CD4-positive, alpha-beta T cell treated with Interleukin-6 at 100 ng/mL for 8 hours (primary cell): ENCODE measurements around the gene SLC8A2.

ENCODE experiments used
- DNase-seq: peaks from one replicate; pipeline ENCODE4 v3.0.0-alpha.2; 2020; ENCODE audit warnings: mixed read lengths, low spot score

Gene SLC8A2, protein sequence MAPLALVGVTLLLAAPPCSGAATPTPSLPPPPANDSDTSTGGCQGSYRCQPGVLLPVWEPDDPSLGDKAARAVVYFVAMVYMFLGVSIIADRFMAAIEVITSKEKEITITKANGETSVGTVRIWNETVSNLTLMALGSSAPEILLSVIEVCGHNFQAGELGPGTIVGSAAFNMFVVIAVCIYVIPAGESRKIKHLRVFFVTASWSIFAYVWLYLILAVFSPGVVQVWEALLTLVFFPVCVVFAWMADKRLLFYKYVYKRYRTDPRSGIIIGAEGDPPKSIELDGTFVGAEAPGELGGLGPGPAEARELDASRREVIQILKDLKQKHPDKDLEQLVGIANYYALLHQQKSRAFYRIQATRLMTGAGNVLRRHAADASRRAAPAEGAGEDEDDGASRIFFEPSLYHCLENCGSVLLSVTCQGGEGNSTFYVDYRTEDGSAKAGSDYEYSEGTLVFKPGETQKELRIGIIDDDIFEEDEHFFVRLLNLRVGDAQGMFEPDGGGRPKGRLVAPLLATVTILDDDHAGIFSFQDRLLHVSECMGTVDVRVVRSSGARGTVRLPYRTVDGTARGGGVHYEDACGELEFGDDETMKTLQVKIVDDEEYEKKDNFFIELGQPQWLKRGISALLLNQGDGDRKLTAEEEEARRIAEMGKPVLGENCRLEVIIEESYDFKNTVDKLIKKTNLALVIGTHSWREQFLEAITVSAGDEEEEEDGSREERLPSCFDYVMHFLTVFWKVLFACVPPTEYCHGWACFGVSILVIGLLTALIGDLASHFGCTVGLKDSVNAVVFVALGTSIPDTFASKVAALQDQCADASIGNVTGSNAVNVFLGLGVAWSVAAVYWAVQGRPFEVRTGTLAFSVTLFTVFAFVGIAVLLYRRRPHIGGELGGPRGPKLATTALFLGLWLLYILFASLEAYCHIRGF

DNA sequence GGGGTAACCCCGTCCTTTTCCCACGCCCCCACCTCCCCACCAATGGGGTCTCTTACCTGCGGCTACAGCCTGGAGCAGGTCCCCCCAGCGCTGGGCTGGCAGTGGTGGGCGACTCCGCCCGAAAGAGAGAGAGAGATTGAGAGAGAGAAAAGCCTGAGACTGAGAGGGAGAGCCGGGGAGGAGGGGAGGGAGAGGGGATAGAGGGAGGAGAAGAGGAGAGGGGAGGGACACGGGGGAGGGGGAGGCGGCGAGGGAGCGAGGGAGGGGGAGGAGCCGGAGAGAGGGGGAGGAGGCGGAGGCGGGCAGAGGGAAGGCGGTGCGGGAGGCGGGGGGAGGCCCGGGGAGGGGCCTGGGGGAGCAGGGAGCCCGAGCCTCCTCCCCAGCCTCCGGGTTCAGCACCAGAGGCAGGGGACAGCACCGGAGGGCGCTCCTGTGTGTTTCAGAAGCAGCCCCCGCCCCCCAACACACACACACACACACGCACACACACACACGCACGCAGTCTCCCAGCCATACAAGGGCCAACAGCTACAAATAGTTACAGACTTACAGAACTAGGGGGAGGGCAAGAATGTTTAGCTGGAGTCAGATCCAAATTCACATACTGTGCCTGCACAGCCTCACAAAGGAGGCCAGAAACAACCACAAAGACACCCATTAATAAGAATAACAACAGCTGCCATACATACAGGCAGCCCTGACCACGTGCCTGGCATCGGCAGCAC lies at the start of gene SLC8A2:
TSS of gene SLC8A2 (minus strand) at position 161 of the 725 bp plus-strand sequence. CDS start 5,490 bp downstream, outside the sequence.
- DNase-seq = peak; percentile 48

DNA sequence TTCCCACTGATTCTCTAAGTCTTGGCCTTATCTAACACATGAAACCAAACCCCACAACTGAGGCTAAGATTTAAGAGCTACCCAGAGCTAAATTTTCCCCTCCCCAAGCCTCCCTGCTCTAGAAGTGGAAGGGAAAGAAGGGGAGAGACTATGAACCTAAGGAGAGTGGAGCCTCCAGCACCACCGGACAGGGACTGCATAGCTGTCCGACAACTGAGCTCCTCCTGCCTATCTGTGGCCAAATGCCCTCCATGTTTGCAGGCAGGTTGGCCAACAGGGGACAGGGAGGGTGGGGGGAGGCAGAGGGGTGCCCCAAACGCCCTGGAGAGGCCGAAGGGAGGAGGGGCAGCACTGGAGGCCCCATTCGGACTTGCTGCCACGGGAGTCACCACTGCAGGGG lies 49.1 kb upstream of the SLC8A2 start:
- no peak for DNase-seq

DNA sequence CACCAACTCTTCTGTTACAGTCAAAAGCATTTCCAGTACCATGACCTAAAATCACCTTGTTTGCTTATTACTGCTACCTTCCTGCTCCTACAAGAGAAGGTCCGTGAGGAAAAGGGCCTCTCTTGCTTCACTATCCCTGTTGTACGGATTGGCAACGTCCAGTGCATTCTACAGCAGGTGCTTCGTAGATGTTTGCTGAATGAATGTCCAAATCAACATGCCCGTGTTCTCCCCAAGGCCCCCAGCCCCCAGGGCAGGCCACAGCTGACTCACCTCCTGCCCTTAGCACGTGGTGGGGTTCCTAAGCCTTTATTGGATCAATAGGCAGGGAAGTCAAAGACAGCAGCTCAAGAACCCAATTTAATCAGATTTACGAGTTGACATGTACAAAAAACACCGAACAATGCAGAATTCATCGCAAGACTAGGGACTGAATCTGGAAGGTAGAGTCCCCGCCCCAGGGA lies 48.7 kb upstream of the SLC8A2 start:
- no peak for DNase-seq

DNA sequence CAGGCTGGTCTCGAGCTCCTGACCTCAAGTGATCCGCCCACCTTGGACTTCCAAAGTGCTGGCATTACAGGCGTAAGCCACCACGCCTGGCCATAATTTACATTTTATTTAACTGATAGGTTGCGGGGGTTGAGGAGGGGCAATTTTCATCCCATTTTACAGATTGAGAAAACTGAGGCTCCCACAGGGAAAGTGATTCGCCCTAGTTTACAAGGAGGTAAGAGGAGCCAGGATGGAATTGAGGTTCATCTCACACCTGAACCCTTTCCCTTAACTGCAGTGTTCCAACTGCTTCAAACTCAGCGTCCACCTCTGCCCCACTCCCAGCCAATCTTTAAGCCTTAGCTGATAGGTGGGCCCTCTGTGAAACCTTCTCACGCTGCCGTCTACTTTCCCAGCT lies 47.2 kb upstream of the SLC8A2 start:
- DNase-seq = no peak

DNA sequence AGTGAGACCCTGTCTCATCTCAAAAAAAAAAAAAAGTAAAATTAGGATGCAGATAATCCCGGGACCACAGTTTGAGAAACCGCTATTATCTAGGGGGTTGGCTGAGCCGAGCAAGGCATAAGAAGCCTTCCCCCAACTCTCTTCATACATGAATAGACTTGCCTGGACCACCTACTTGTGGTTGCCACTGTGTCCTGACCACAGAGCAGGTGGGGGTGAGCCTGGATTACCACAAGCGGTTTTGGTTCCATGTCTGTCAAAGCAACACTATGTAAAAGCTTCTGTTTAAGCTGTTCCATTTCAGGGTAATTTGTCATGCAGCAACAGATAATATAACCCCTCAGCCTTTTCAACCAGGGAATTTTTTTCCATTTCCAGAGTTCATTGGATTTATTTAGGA lies 46.4 kb upstream of the SLC8A2 start:
- DNase-seq = peak; percentile 36

DNA sequence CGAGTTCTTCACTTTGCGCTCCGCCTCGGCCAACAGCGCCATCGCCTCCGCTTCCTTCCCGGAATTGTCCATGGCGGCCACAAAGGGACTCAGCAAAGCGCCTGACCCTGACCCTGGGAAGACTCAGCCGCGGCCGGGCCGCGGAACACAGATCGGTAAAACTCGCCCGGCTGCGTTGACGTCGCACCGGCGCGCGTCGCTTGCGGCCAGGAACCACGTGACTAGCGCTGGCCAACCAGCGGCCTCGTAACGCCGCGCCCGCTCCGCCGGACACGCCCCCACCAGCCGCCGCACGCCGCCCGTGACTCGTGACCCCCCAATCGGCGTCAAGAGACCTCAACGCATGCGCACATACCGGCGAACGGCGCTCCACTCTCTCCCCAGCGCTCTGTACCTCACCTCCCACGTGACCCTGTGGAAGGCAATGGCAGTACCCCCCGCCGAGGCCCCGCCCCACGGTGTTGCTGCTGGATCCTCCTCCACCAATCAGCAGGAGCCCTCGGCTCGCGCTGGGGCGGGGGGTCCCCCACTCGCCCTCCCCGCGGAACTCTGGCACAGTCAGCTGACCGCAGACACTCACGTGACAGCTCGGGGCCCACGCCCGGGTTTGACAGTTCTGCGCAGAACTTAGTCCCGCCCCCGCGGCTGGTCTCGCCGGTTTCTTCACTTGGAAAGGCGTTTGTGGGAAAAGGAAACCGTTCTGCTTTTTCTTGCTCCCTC lies 43.3 kb upstream of the SLC8A2 start, which contains the start of gene NAPA:
TSS of gene NAPA (minus strand) at position 195 of the 720 bp plus-strand sequence. CDS start at position 72, 123 bp downstream.
- DNase-seq = peak; percentile 100

DNA sequence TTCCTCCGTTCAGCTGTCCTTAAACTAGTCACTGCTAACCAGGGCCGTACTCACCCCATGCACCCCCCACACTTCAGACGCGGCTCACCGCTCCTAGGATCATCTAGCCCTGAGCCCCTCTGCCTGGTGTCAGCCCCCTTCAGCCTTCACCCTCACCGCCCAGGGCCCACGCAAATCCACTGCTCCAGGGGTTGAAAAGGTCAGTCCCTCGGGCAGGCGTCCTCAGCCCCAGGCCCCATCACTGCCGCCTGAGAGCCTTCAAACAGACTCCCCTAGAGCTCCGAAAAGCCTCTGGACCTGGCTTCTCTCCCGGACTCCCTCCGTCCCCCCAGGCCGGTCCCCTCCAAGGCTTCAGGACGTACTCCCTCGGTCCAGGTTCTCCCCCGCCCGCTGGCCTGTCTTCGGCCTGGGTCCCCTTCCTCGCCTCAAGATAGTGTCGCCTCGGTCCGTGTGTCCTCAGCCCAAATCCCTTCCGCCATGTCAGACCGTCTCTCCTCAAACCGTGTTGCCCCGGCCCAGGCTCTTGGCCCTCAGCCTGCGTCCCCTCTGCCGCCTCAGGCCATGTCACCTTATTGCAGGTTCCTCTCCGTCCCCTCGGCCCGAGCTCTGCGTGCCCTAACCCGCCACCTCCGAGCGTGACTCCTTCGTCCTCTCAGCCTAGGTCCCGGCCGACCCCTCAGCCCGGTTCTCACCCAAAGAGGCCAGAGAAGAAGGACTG lies 42.6 kb upstream of the SLC8A2 start:
- DNase-seq = no peak

DNA sequence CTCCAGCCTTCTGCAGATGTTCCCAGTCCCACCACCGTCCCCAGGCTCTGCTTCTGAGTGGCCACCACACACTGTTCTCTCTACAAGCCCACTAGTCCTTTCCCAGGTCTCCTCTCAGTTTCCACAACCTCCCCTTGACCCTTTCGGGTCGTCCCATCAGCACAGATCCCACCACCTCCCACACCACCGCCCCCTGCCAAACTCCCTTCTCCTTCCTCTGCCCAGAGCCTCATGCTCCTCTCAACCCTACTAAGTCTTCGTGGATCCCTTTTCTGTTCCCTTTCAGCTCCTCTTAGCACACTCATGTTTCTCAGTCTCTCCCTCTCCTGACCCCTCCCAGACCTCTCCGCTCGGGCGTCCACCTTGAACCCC lies 41.2 kb upstream of the SLC8A2 start:
- DNase-seq = no peak

DNA sequence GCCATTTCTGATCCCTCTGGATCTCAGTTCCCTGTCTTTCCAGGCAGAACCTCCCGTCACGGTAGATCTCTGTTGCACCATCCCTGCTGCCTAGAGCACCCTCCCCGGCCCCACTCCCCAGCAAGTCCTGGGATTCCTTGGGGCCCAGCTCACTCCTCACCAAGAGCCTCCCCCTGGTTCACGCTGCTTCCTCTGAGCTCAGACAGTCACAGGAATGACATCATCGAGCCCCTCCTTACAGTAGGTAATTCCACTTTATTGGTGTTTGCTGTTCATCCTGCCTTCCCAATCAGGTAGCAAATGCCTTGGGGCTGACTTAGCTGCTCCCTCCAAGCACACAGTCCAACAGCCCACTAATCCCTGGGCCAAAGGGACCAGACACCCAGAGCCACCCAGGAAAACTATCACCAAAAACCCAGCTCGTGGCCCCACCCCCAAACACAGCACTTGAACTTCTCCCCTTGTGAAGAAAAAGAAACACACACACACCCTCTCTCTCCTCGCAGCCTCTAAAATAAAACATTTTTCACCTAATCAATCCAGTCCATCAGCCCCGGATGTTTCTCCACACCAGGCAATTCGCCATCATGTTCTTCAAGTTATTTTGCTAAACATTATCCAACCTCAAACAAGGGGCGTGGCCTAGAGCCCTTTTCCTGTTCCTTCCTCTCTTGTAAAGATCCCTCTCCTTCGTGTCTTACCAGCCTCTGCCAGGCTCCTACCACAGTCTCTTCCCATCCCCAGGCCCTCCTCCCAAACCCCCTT lies 40.7 kb upstream of the SLC8A2 start:
- no peak for DNase-seq

DNA sequence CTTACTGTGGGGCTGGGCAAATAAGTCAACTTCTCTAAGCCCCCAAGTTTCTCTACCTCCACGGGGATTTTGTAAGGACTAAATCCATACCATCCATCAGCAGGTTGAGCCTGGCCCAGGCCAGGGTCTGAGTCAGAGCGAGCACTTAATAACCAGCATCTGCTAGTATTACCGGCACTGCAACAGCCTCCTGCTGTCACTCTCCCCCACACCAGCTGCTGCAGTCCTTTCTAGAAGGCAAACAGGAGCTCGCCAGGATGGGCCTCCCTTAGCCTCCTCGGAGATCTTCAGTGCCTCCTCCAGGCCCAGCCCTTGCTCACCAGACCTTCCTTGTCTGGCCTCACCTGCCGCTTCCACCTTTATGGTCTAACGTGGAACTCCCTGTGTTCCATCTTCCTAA lies 40.0 kb upstream of the SLC8A2 start:
- no peak for DNase-seq

DNA sequence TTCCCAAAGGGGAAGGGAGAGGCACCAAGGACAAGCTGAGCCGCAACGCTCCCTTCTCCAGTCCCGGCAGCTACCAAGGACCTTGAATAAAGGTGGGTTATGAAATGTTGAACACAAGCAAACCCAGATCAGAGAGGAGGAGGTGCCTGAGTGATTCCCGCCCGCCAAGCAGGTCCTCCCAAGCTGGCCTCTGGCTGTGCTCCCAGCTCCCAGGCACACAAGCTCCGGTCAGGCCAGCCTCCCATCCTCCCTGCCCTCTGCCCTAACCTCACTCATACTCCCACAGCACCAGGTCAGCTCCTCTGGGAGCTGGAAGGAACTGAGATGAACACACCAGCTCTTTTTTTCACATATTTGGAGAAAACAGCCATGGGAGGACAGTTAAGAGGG lies 39.4 kb upstream of the SLC8A2 start:
- no peak for DNase-seq

DNA sequence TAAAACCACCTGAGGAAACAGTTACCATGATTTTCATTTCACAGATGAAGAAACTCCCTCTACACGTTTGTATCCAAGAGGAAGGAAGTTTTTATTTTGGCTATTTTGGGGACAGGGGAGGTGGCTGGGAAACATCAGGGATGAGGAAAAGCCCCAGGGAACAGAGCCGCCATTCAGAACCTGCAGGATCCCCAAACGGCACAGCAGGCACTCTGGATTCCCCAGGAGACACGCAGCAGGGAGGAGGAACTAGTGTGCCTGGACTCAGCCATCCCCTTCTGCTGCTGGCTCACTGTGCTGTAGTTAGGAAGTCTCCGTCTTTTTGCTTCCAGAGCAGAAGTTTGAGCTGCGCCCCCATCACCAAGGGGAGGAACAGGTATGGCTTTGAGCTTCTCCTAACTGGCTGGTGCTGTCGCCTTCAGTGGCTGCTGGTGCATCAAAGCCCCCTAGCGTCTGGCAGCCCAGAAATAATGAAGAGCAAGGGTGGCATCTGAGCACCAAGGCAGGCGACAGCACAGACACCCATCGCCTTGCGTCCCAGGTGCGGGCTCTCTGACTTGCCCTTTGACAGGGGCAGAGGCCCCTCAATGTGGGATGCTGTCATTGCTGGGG lies 38.9 kb upstream of the SLC8A2 start:
- DNase-seq = no peak

DNA sequence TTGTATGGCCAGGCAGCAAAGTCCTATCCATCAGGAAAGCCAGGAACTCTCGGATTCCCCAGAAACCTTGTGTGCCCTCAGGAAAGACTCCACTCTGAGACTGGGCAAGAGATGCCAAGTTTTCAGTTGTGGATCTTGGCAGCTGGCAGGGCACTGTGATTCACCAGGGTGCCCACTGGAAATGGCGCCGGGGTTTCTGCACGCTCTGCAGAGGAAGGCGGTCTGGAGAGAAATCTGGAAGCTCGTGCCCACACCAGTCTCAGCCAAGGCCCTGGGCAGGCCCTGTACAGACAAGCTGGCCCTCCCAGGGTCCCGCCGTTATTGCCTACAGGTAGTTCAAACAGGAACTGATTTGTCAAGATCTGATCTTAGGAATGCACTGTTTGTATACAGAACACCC lies 38.3 kb upstream of the SLC8A2 start:
- no peak for DNase-seq

DNA sequence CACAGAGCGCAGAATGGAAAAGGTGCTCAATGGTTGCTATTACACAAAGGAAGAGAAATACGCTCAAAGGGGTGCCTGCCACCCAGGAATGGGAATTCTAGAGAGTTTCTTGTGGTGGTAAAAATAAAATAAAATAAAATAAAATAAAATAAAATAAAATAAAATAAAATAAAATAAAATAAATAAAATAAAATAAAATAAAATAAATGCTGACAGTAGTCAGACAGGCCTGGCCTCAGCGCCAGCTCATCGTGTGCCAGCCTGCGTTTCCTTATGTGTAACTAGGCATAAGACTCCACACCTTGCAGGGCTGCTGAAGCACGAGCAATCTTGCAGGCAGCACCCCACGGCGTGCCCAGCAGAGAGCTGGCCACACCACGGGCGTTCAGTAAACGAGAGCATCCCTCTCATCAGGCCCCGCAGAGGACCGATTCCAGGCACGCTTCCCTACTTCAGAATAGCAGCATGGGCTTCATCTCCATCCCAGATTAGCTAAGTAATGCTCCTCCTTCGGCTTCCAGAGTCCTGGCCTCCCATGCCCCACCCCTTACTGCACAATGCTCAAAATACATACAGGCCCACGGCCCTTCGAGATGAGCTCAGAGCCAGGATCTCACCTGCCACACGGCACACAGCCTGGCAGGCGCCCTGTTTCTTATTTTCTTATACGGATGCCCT lies 37.6 kb upstream of the SLC8A2 start:
- no peak for DNase-seq

DNA sequence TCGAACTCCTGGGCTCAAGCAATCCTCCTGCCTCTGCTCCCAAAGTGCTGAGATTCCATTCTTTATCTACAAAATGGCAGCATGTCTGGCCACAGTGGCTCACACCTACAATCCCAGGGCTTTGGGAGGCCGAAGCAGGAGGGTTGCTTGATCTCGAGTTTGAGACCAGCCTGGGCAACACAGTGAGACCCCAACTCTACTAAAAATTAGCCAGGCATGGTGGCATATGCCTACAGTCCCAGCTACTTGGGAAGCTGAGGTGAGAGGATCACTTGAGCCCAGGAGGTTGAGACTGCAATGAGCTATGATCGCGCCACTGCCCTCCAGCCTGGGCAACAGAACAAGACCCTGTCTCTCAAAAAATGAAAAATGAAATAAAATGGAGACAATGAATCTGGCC lies 37.0 kb upstream of the SLC8A2 start:
- DNase-seq = no peak

DNA sequence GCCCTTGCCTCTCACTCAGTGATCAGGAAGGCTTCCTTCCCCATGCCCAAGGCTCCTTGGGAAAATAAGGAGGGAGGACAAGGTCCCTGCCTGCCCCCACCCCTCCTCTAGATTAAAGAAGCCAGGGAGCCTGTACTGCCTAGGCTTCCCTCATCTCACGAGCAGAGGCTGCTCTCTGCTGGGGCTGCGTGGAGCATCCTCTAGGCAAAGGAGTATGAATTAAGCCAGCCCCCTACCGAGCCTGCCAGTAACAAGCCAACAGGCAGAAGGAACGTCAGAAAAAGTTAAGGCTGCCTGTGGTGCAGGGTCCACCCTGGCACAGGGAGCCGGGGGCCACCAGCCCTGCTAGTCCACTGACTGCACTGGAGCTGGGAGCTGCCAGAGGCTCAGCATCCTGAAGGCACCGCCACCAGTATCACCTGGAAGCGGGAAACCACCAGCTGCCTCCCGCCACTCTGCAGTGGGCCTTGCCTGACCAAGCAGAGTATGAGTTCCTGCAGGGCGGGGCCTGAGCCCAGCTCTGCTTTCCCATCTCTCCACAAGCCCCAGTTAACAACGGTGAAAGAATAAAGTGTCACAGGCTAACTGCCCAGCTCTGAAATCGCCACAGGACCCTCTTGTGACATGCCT lies 36.3 kb upstream of the SLC8A2 start:
- DNase-seq = no peak

DNA sequence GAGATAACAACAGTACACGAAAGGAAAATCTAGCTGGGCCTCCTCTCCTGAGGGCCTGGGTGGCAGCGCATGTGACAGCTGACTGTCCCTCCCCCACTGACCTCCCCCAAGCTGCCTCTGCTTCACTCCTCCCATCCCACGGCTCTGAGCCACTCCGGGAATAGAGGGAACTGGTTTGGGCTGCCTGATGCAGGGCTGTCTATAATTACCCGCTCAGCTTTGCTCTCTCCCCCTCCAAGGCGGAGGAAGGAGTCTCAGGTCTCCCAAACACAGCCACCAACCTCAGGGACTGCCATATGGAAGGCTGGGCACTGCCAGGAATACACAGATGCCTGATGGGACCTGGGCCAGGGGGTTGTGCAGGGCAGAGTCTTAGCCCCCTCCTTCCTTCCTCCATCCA lies 35.3 kb upstream of the SLC8A2 start:
- DNase-seq = no peak

DNA sequence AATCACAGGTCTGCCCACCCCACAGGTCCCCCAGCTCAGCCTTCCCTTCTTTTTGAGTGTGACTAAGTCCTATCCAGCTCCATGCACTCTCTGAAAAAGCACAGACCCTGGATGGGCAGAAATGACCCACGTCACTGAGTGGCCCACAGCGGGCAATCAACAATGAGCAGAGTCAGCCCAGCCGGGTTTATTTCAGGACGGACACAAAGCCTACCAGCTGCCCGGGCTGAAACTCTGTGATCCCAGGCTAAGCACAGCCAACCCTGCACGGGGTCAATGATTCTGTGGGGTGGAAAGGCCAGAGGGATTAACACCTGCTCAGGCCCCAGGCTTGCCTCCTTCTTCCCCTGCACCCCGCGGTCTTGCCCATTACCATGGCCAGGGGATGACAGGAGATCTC lies 34.8 kb upstream of the SLC8A2 start:
- no peak for DNase-seq

DNA sequence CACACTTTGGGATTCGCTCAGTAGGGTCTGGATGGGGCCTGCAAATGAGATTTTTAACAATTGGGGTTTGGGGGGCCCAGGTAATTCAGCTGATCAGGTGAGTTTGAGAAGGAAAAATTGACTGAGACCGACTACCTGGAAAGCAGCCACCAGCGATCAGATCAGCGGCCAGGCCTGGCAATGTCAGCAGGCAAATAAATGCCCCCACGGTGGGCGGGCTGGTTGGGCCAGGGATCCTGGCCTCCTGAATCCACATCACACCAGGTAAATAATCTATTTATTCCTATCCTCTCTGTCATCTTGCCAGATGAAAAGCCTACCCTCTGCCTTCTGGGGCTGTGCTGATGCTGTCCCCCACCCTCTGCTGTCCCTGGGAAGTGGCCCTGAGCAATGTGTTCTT lies 33.8 kb upstream of the SLC8A2 start:
- DNase-seq = no peak
